Breast epithelium (tissue), 4 donors: ENCODE results near the gene LINC00237. TPM values are rescaled to one million over a fixed set of nuclear protein-coding genes. Genes with fewer than 3 reads are reported as not detected.

Experiments
- DNase-seq, 2 donors: peaks; one replicate each; pipeline ENCODE4 v3.0.0-alpha.2; 2019; ENCODE audit warnings: low spot score in 2 of 2
- H3K27ac ChIP-seq, 2 donors: fragments of 200-600 bp; sonication (generic) in 1 of 2; one replicate each; pipeline ENCODE4 v1.5.1; 2016 to 2019; ENCODE audit warnings: mild to moderate bottlenecking in 1 of 2
- H3K27me3 ChIP-seq, 2 donors: fragments of 200-600 bp; sonication (generic) in 1 of 2; one replicate each; pipeline versions ENCODE4 v1.5.1 to v1.6.0; 2017 to 2019; ENCODE audit warnings: control low read depth in 1 of 2, mild to moderate bottlenecking in 1 of 2
- H3K36me3 ChIP-seq: fragments of 200-600 bp; one replicate; pipeline ENCODE4 v1.5.1; 2019
- H3K4me1 ChIP-seq, 2 donors: fragments of 200-600 bp; sonication (generic); one replicate each; pipeline ENCODE4 v1.5.1; 2016 to 2019; ENCODE audit warnings: control low read depth in 1 of 2
- H3K4me3 ChIP-seq, 3 donors: fragments of 200-600 bp; sonication (generic); 1 replicate in 2 of 3; 2 replicates in 1 of 3; pipeline ENCODE4 v1.5.1; 2016 to 2019; ENCODE audit warnings: mild to moderate bottlenecking in 3 of 3, moderate library complexity in 2 of 3
- H3K9me3 ChIP-seq, 2 donors: fragments of 200-600 bp; sonication (generic) in 1 of 2; one replicate each; pipeline ENCODE4 v1.5.1; 2016 to 2019; ENCODE audit warnings: control low read depth in 1 of 2
- CTCF ChIP-seq, 3 donors: fragments of 450-650 bp; IDR thresholded peaks; one replicate each; pipeline ENCODE4 v1.5.1; 2016 to 2017; ENCODE audit warnings: antibody characterized with exemption in 3 of 3, mild to moderate bottlenecking in 3 of 3, moderate library complexity in 3 of 3
- POLR2A ChIP-seq: fragments of 450-650 bp; IDR thresholded peaks from one replicate; pipeline ENCODE4 v1.6.1; 2016; ENCODE audit warnings: antibody characterized with exemption, mild to moderate bottlenecking, moderate library complexity
- POLR2AphosphoS5 ChIP-seq, 3 donors: sonication (generic); formaldehyde crosslinking; IDR thresholded peaks; one replicate each; pipeline ENCODE4 v1.6.1; 2017; ENCODE audit warnings: antibody characterized with exemption in 3 of 3
- intact Hi-C: fragments of 100-400 bp; cut with DNase I; formaldehyde crosslinking; loops from one replicate; pipeline ENCODE4 v1.15.1; 2023; ENCODE audit warnings: low total_unique reads
- total RNA-seq, 3 donors: library from RNA; depleted of rRNA; stranded (reverse); fragments of >200 nt; gene quantifications; one replicate each; pipeline ENCODE4 v1.1.0, GENCODE V29; 2016

Gene LINC00237
- total RNA-seq, 3 donors from 2014 or later = not detected

- Histone ChIP-seq H3K27ac (no peak overlapping the region), H3K36me3 (no peaks in the 10 kb centered on the region), H3K27me3 (peaks cover 0 to 5% of the 10 kb centered on the region in 2 donors), H3K9me3 (no peaks in the 10 kb centered on the region), H3K4me1 (no peaks in the 10 kb centered on the region), H3K4me3 (no peak overlapping the region)
- DNase-seq = no peak
- intact Hi-C loops = no loop called here
- TF ChIP-seq CTCF (IDR thresholded peaks at IDR 0.05) (no peak), POLR2AphosphoS5 (IDR thresholded peaks at IDR 0.05) (no peak), POLR2A (no peak)
These were observed 42.9 kb downstream of the LINC00237 start for GRCh38 chr20:21063276-21063675.

- TF ChIP-seq CTCF (IDR thresholded peaks at IDR 0.05) (no peak), POLR2A (no peak), POLR2AphosphoS5 (IDR thresholded peaks at IDR 0.05) (no peak)
- Histone ChIP-seq H3K4me1 (no peaks in the 10 kb centered on the region), H3K27ac (no peak overlapping the region), H3K4me3 (no peak overlapping the region), H3K36me3 (no peaks in the 10 kb centered on the region), H3K9me3 (no peaks in the 10 kb centered on the region), H3K27me3 (peaks cover 0 to 7% of the 10 kb centered on the region in 2 donors)
- intact Hi-C loops = no loop called here
- DNase-seq = no peak
These were observed 53.0 kb downstream of the LINC00237 start for GRCh38 chr20:21053002-21053762.

GRCh38 chr20:21052686-21053001, 53.5 kb downstream of the LINC00237 start:
- Histone ChIP-seq H3K4me3 (no peak overlapping the region), H3K27ac (no peak overlapping the region), H3K4me1 (no peaks in the 10 kb centered on the region), H3K27me3 (peaks cover 0 to 7% of the 10 kb centered on the region in 2 donors), H3K9me3 (no peaks in the 10 kb centered on the region), H3K36me3 (no peaks in the 10 kb centered on the region)
- intact Hi-C loops = no loop called here
- no peak for DNase-seq
- TF ChIP-seq CTCF (IDR thresholded peaks at IDR 0.05) (no peak), POLR2AphosphoS5 (IDR thresholded peaks at IDR 0.05) (no peak), POLR2A (no peak)

- no peaks in the 10 kb centered on the region for H3K36me3 ChIP-seq
- peaks cover 0 to 7% of the 10 kb centered on the region in 2 donors for H3K27me3 ChIP-seq
- H3K27ac ChIP-seq = no peak overlapping the region
- intact Hi-C loops = no loop called here
- H3K4me1 ChIP-seq = no peaks in the 10 kb centered on the region
- TF ChIP-seq CTCF (IDR thresholded peaks at IDR 0.05) = no peak
- no peak for TF ChIP-seq POLR2A
- no peak for TF ChIP-seq POLR2AphosphoS5 (IDR thresholded peaks at IDR 0.05)
- DNase-seq = no peak
- H3K9me3 ChIP-seq = no peaks in the 10 kb centered on the region
- no peak overlapping the region for H3K4me3 ChIP-seq
These were observed 53.9 kb downstream of the LINC00237 start for GRCh38 chr20:21052241-21052640.

GRCh38 chr20:21050710-21051109, 55.4 kb downstream of the LINC00237 start:
- H3K27ac ChIP-seq = no peak overlapping the region
- no peak for DNase-seq
- H3K4me1 ChIP-seq = no peaks in the 10 kb centered on the region
- H3K9me3 ChIP-seq = no peaks in the 10 kb centered on the region
- intact Hi-C loops = no loop called here
- TF ChIP-seq POLR2A (no peak), CTCF (IDR thresholded peaks at IDR 0.05) (no peak), POLR2AphosphoS5 (IDR thresholded peaks at IDR 0.05) (no peak)
- peaks cover 0 to 7% of the 10 kb centered on the region in 2 donors for H3K27me3 ChIP-seq
- no peak overlapping the region for H3K4me3 ChIP-seq
- no peaks in the 10 kb centered on the region for H3K36me3 ChIP-seq
